NCI-H524 (cell line): Measurements from ENCODE around the gene FAM228B.

Experiments
- DNase-seq, 2 experiments: peaks; one replicate each; lab custom pipeline; 2025; lab: John Stamatoyannopoulos, UW

The FAM228B gene

GRCh38 chr2:24203787-24204150 lies 80.5 kb downstream of the FAM228B start:
- DNase-seq = no peak

DNA sequence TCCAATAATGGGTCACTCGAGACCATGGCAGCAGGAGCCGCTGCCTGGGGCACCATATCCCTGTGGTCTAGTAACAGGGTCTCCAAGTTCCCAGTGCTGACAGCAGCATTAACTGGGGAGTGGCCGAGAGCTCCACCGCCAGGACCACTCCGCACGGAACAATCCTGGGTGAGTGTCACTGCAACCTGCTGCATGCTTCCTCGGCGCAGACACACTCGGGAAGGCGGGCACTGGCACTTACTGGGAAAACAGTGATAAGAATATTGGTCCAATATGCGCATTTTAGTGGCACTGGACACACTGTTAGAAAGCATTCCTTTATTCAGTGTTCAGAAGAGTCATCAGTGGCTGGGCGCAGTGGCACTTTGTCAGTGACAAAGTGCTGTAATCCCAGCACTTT lies 81.2 kb downstream of the FAM228B start:
- no peak for DNase-seq

- DNase-seq = peak in 1 of 2 experiments; percentile 18
Observed at GRCh38 chr2:24205131-24205530, 81.9 kb downstream of the FAM228B start.

DNA sequence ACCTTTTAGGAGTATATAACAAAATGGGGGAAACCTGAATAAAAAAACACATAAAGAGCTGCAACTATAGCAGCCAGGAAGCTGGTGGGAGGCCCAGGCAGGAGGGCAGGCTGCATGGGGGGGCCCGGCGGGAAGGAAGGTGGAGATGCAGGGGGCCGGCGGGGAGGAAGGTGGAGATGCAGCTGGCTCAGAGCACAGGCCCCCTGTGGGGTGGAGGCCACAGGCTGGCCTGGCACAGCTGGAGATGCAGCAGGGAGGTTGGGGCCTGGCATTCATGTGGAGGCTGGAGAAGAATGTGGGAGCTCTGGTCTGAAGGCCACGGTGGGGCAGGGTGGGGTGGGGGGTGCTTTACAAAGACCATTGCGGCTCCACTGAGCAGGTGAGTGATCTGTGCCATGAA lies 83.0 kb downstream of the FAM228B start:
- DNase-seq = no peak

- no peak for DNase-seq
Observed at GRCh38 chr2:24206714-24207113, 83.4 kb downstream of the FAM228B start.

DNA sequence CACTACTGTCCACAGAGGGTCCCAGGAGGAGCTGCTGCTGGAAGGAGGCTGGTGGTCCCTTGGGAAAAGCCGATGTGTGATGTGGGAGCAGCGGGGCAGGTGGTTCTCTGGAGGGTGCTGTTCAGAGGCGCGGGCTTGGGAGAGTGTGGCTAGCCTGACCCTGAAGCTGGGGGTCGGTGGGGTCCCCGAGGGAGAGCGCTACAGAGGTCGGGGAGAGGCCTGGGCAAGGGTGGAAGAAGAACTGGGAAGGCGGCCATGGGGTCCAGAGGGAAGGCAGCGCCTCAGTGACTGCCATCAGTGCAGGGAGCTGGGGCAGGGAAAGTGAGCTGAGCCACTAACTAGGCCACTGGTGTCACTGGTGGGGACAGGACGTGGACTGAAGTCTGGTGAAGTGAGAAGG lies 84.1 kb downstream of the FAM228B start:
- no peak for DNase-seq

DNA sequence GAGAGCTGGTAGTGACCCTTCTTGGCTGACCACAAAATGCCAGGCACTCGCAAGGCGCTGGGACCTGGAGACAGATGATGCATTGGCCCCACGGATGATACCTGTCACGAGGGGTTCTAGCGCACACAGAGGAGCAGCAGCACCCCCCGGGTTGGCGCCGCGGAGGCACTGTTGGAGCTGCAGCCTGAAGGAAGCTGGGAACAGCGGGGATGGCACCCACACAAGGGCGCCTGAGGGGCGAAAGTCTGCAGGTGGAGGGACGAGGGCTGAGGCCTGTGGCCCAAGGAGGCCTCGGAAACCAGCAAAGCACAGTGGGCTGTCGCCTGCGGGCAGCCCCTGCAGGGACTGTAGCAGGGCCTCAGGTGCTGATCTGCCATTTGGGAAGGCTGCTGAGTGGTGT lies 85.2 kb downstream of the FAM228B start:
- DNase-seq = no peak

GRCh38 chr2:24209389-24210105 lies 86.3 kb downstream of the FAM228B start:
- DNase-seq = no peak

GRCh38 chr2:24210106-24210455 lies 86.8 kb downstream of the FAM228B start:
- DNase-seq = no peak

DNA sequence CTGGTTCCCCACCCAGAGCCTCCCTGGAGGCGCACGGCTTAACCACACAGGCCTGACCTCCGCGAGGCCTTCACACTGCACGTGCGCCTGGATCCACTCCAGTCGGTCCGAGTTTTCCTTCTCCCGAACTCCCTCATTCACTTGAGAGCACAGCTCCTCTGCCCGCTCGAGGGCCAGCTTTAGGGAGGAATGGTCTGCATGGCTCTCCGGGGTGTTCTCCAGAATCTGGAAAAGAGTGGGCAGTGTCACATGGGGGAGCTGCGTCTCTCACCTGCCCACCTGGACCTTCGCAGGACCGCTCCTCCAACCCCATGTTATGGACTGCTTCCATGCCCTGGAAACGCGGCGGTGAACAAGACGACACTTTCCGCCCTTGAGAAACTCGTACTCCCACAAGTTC lies 87.5 kb downstream of the FAM228B start:
- no peak for DNase-seq

DNA sequence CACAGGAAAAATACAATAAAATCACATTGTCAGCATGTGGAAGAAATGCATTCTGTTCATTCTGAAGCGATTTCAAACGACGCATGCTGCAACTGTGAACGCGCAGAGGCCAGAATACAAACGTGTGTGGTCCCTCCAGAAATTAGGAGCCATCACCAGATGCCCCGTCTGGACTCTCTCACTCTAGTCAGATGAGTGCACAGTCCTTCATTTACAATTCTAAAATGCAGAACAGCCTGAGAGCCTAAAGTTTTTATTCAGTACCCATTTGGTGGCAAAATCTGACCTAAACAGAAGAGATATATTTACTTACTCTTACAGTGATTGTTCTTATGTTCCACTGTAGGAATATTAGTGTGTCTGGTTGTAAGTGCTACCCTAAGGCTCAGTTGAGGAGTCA lies 88.1 kb downstream of the FAM228B start:
- no peak for DNase-seq

GRCh38 chr2:24214880-24215279 lies 91.6 kb downstream of the FAM228B start:
- no peak for DNase-seq
